HL-60 (cell line): Measurements from ENCODE around the gene ANXA11.
"Not testable (repeated sequence)": the region's sequence is repeated elsewhere in the genome, so short reads cannot be mapped to it uniquely, and the experiment has no call there.

Experiments
- DNase-seq, 2 experiments: peaks; one replicate each; pipeline ENCODE4 v3.0.0-alpha.2; 2010 to 2020; ENCODE audit warnings: low read depth in 1 of 2, low spot score in 1 of 2
- H3K27ac ChIP-seq: fragments of 250-450 bp; sonication (Bioruptor Pico); replicated peaks from 2 replicates; pipeline ENCODE4 v1.5.1; 2020; ENCODE audit warnings: mild to moderate bottlenecking, moderate library complexity
- H3K27me3 ChIP-seq: fragments of 250-450 bp; sonication (Bioruptor Pico); 2 replicates; pipeline ENCODE4 v1.5.1; 2021; ENCODE audit warnings: mild to moderate bottlenecking, moderate library complexity; ENCODE audit not compliant: insufficient read depth, poor library complexity, severe bottlenecking
- H3K4me3 ChIP-seq: replicated peaks from 2 replicates; pipeline ENCODE4 v1.5.1; 2011; ENCODE audit warnings: mild to moderate bottlenecking, control low read depth, low read length; ENCODE audit not compliant: insufficient read depth
- CTCF ChIP-seq: IDR thresholded peaks from one replicate; pipeline ENCODE4 v1.5.1; 2011; ENCODE audit warnings: low read length, control low read depth, inconsistent platforms; ENCODE audit not compliant: insufficient read depth
- GABPA ChIP-seq: IDR thresholded peaks from 2 replicates; pipeline ENCODE4 v1.6.1; 2012; ENCODE audit warnings: low read depth
- POLR2AphosphoS5 ChIP-seq: IDR thresholded peaks from 2 replicates; pipeline ENCODE4 v1.6.1; 2012; ENCODE audit warnings: low read depth
- REST ChIP-seq: IDR thresholded peaks from 2 replicates; pipeline ENCODE4 v1.6.1; 2012; ENCODE audit warnings: low read depth; ENCODE audit not compliant: insufficient replicate concordance
- SPI1 ChIP-seq: IDR thresholded peaks from 2 replicates; pipeline ENCODE4 v1.6.1; 2012; ENCODE audit warnings: low read depth, mild to moderate bottlenecking, borderline replicate concordance

ANXA11 gene

GRCh38 chr10:80145406-80146308, 59.7 kb downstream of the ANXA11 start:
- peak in 1 of 2 experiments; percentile 12 for DNase-seq
- H3K4me3 ChIP-seq, H3K27ac ChIP-seq, H3K27me3 ChIP-seq: not testable (repeated sequence)
- peak; percentile 67; the same call in 1 of the 2 replicates for TF ChIP-seq POLR2AphosphoS5

GRCh38 chr10:80144696-80145131, 60.6 kb downstream of the ANXA11 start:
- Histone ChIP-seq H3K27me3 (no peaks in the 10 kb centered on the region), H3K27ac (peak overlapping the region; percentile 22; the same call in 1 of the 2 replicates), H3K4me3 (no peak overlapping the region)
- DNase-seq = peak in 1 of 2 experiments; percentile 49
- TF ChIP-seq REST (no peak), SPI1 (peak; percentile 22; the same call in 1 of the 2 replicates), POLR2AphosphoS5 (peak; percentile 63)

GRCh38 chr10:80144067-80144695, 61.2 kb downstream of the ANXA11 start:
- TF ChIP-seq GABPA = no peak
- no peak for TF ChIP-seq SPI1
- TF ChIP-seq REST = no peak
- no peak; the same call in 1 of the 2 replicates for TF ChIP-seq POLR2AphosphoS5
- H3K27me3 ChIP-seq = no peaks in the 10 kb centered on the region
- H3K27ac ChIP-seq = no peak overlapping the region; the same call in 1 of the 2 replicates
- 0 out of 2 replicates have a peak overlapping the region, but pooled peaks have one; percentile 8 for H3K4me3 ChIP-seq
- DNase-seq = peak in 1 of 2 experiments; percentile 9

GRCh38 chr10:80141696-80142460, 63.5 kb downstream of the ANXA11 start:
- no peak for DNase-seq
- TF ChIP-seq REST = no peak
- TF ChIP-seq CTCF = no peak
- no peak for TF ChIP-seq GABPA
- no peak for TF ChIP-seq SPI1
- no peak for TF ChIP-seq POLR2AphosphoS5
- no peak overlapping the region for H3K27ac ChIP-seq
- H3K4me3 ChIP-seq = no peak overlapping the region
- H3K27me3 ChIP-seq = no peaks in the 10 kb centered on the region
